Thyroid gland (tissue), 4 donors: ENCODE measurements around the gene TTF1. TPM values are rescaled to one million over a fixed set of nuclear protein-coding genes. Genes with fewer than 3 reads are reported as not detected.

Source experiments
- DNase-seq, 2 donors: peaks; one replicate each; pipeline ENCODE4 v3.0.0-alpha.2; 2019
- H3K27ac ChIP-seq, 3 donors: fragments of 200-600 bp; sonication (generic); 1 replicate in 2 of 3; 2 replicates in 1 of 3; pipeline ENCODE4 v1.5.1; 2016 to 2019; ENCODE audit warnings: mild to moderate bottlenecking in 1 of 3, moderate library complexity in 1 of 3
- H3K27me3 ChIP-seq: fragments of 200-600 bp; sonication (generic); one replicate; pipeline ENCODE4 v1.5.1; 2019
- H3K36me3 ChIP-seq, 2 donors: fragments of 200-600 bp; sonication (generic); one replicate each; pipeline ENCODE4 v1.5.1; 2016 to 2019
- H3K4me1 ChIP-seq, 2 donors: fragments of 200-600 bp; sonication (generic); one replicate each; pipeline ENCODE4 v1.5.1; 2017 to 2019
- H3K4me3 ChIP-seq, 3 donors: fragments of 200-600 bp; sonication (generic); replicated peaks in 1 of 3; 1 replicate in 2 of 3; 2 replicates in 1 of 3; pipeline ENCODE4 v1.5.1; 2016; ENCODE audit warnings: mild to moderate bottlenecking in 1 of 3
- H3K9me3 ChIP-seq: fragments of 200-600 bp; sonication (generic); one replicate; pipeline ENCODE4 v1.5.1; 2017
- POLR2A ChIP-seq, 2 donors: fragments of 450-650 bp; IDR thresholded peaks; one replicate each; pipeline ENCODE4 v1.6.1; 2017; ENCODE audit warnings: antibody characterized with exemption in 2 of 2, mild to moderate bottlenecking in 2 of 2, moderate library complexity in 1 of 2
- WGBS, 2 donors: methylation state at CpG; one replicate each; pipeline ENCODE4 v1.1.5; 2017; 5-methylcytosine and 5-hydroxymethylcytosine counted together
- intact Hi-C: fragments of 100-400 bp; cut with DNase I; formaldehyde crosslinking; loops from one replicate; pipeline ENCODE4 v1.15.1; 2023
- total RNA-seq, 4 donors: library from RNA; depleted of rRNA; stranded (reverse); fragments of >200 nt; gene quantifications; one replicate each; pipeline ENCODE4 v1.2.3, GENCODE V29; 2016
- TF ChIP-seq, protein P1 (sequence below), 6 experiments: fragments of 200-600 bp in 3 of 6; fragments of 450-650 bp in 3 of 6; sonication (generic) in 3 of 6; IDR thresholded peaks; one replicate each; pipeline ENCODE4 v1.5.1; 2016 to 2019; ENCODE audit warnings: antibody characterized with exemption in 6 of 6, mild to moderate bottlenecking in 2 of 6, inconsistent platforms in 1 of 6, moderate library complexity in 1 of 6

The TTF1 gene
- total RNA-seq, 4 donors from 2014 or later, result 10.8 to 19.3 (median 13.6) TPM

DNA sequence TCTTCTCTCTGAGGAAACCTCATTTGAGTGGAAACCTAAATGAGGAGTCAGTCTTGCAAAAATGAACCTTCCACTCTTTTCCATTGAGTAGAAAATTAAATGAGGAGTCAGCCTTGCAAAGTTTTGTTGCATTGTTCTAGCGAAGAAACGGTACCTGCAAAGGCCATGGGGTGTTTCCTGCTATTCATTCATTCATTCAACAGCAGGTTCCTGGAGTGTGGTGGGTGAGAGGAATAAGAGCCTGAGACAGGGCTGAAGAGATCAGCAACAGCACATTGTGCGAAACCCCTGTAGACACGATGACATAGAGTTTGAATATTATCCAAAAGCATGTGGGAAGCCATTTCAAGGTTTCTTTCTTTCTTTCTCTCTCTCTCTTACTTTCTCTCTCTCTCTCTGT lies 37.2 kb downstream of the TTF1 start:
- no peaks in the 10 kb centered on the region for H3K36me3 ChIP-seq
- DNase-seq, result no peak
- 83 to 87% methylated on average over 4 of the region's 4 CpGs for WGBS, 2 donors
- no peak overlapping the region for H3K4me3 ChIP-seq
- no peaks in the 10 kb centered on the region for H3K27me3 ChIP-seq
- no peaks in the 10 kb centered on the region for H3K9me3 ChIP-seq
- intact Hi-C loops, result no loop called here
- TF ChIP-seq, protein P1, sequence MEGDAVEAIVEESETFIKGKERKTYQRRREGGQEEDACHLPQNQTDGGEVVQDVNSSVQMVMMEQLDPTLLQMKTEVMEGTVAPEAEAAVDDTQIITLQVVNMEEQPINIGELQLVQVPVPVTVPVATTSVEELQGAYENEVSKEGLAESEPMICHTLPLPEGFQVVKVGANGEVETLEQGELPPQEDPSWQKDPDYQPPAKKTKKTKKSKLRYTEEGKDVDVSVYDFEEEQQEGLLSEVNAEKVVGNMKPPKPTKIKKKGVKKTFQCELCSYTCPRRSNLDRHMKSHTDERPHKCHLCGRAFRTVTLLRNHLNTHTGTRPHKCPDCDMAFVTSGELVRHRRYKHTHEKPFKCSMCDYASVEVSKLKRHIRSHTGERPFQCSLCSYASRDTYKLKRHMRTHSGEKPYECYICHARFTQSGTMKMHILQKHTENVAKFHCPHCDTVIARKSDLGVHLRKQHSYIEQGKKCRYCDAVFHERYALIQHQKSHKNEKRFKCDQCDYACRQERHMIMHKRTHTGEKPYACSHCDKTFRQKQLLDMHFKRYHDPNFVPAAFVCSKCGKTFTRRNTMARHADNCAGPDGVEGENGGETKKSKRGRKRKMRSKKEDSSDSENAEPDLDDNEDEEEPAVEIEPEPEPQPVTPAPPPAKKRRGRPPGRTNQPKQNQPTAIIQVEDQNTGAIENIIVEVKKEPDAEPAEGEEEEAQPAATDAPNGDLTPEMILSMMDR (IDR thresholded peaks at IDR 0.05), result no peak
- TF ChIP-seq POLR2A (IDR thresholded peaks at IDR 0.05), result no peak
- H3K4me1 ChIP-seq, result no peaks in the 10 kb centered on the region
- no peak overlapping the region for H3K27ac ChIP-seq

DNA sequence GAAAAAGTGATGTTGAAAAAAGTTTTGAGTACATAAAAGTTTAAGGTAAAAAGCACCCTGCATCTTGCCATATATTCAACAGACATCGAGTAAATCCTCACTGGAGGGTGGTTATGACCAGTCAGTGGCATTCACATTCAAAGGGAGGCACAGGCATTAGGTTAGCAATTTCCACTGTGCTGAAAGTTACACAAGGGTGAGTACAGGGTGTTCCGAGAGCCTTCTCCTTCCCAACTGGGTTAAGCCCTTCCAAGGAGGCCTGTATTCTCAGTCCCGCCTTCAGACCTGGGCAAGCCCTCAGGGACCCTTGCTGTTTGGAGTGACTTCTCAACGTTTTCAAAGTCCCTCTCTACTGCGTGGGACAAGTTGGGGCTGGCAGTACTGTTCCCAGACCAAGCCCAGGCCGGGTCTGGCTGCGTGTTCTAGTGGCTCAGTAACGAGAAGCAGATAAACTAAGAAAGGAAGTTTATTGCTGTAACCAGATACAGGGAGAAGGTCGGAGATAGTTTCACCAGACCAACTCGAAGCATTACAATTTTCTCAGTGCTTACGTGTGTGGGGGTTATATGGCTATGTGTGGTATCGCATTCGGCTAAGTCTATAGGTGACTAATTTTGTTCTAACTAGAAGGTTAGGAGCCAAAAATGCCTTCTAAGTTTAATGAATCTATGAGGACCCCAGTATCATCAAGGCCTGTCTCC lies 38.9 kb downstream of the TTF1 start:
- H3K36me3 ChIP-seq, result no peaks in the 10 kb centered on the region
- no peak for DNase-seq
- H3K4me3 ChIP-seq, result no peak overlapping the region
- WGBS, 2 donors, result 75 to 76% methylated on average over 13 of the region's 13 CpGs
- H3K9me3 ChIP-seq, result no peaks in the 10 kb centered on the region
- TF ChIP-seq POLR2A (IDR thresholded peaks at IDR 0.05), result no peak
- TF ChIP-seq, protein P1 (IDR thresholded peaks at IDR 0.05), result no peak
- intact Hi-C loops, result no loop called here
- no peak overlapping the region for H3K27ac ChIP-seq
- no peaks in the 10 kb centered on the region for H3K4me1 ChIP-seq
- H3K27me3 ChIP-seq, result no peaks in the 10 kb centered on the region

DNA sequence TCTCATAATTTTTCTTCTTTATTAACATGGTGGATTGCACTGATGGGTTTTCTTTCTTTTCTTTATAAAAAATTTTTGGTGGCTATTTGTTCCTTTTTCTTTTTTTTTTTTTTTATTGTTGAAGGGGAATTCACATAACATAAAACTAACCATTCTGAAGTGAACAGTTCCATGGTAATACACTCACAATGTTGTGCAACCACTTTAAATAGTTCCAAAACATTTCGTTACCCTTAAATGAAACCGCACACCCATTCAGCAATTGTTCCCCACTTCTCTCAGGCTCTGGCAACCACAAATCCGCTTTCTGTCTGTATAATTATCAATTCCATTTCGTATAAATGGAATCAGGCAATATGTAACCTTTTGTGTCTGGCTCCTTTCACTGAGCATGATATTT lies 40.2 kb downstream of the TTF1 start:
- no peak for DNase-seq
- intact Hi-C loops, result no loop called here
- Histone ChIP-seq H3K27me3 (no peaks in the 10 kb centered on the region), H3K4me3 (no peak overlapping the region), H3K4me1 (no peaks in the 10 kb centered on the region), H3K9me3 (no peaks in the 10 kb centered on the region), H3K36me3 (no peaks in the 10 kb centered on the region), H3K27ac (no peak overlapping the region)
- TF ChIP-seq, protein P1 (IDR thresholded peaks at IDR 0.05), result no peak
- TF ChIP-seq POLR2A (IDR thresholded peaks at IDR 0.05), result no peak
- 90 to 91% methylated on average over 4 of the region's 4 CpGs for WGBS, 2 donors

DNA sequence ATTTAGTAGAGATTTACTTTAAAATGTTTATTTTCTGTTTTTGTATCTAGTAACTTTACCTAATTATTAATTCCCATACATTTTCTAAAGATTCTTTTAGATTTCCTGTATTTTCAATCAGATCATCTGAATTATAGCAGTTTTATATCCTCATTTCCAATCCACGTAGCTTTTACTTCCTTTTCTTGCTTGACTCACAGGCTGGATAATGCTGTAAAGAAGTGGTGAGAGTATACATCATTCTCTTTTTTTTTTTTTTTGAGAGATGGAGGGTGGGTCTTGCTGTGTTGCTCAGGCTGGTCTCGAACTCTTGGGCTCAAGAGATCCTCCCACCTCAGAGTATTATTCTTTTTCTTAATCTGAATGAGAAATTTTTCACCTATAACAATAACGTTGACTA lies 40.7 kb downstream of the TTF1 start:
- DNase-seq, result no peak
- TF ChIP-seq, protein P1 (IDR thresholded peaks at IDR 0.05), result no peak
- TF ChIP-seq POLR2A (IDR thresholded peaks at IDR 0.05), result no peak
- H3K27ac ChIP-seq, result no peak overlapping the region
- intact Hi-C loops, result no loop called here
- H3K9me3 ChIP-seq, result no peaks in the 10 kb centered on the region
- H3K36me3 ChIP-seq, result no peaks in the 10 kb centered on the region
- H3K27me3 ChIP-seq, result no peaks in the 10 kb centered on the region
- H3K4me1 ChIP-seq, result no peaks in the 10 kb centered on the region
- WGBS, 2 donors, result 83 to 84% methylated on average over 3 of the region's 3 CpGs
- H3K4me3 ChIP-seq, result no peak overlapping the region

DNA sequence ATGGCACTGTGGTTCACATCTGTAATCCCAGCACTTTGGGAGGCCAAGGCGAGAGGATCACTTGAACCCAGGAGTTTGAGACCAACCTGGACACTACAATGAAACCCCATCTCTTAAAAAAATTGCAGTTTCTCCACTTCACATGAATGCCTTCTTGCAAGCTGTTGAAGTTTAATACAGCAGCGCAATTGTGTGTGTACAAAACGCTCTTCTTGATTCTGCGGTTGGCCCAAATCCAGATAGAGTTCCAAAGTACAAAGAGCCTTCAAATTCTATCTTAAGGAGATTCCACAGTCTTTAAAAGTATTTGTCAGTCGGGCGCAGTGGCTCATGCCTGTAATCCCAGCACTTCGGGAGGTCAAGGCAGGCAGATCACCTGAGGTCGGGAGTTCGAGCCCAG lies 42.6 kb downstream of the TTF1 start:
- H3K4me1 ChIP-seq, result no peaks in the 10 kb centered on the region
- no peaks in the 10 kb centered on the region for H3K9me3 ChIP-seq
- no peak overlapping the region for H3K4me3 ChIP-seq
- 66 to 76% methylated on average over 9 of the region's 9 CpGs for WGBS, 2 donors
- H3K27me3 ChIP-seq, result no peaks in the 10 kb centered on the region
- no peaks in the 10 kb centered on the region for H3K36me3 ChIP-seq
- TF ChIP-seq, protein P1 (IDR thresholded peaks at IDR 0.05), result no peak
- no peak for TF ChIP-seq POLR2A (IDR thresholded peaks at IDR 0.05)
- intact Hi-C loops, result no loop called here
- no peak overlapping the region for H3K27ac ChIP-seq
- DNase-seq, result no peak
